Natural killer cell (primary cell): Measurements from ENCODE around the gene AXIN1. TPM values are rescaled to one million over a fixed set of nuclear protein-coding genes. Genes with fewer than 3 reads are reported as not detected.

Source experiments
- ATAC-seq, 3 donors: fragments of 150-1000 bp in 2 of 3; fragments of 200-7000 bp in 1 of 3; cut with Tn5 transposase; 1 replicate in 1 of 3; 2 replicates in 2 of 3; pipeline ENCODE4 v1.10.0; 2021; ENCODE audit warnings: mild to moderate bottlenecking in 2 of 3, moderate library complexity in 2 of 3
- DNase-seq, 2 donors: peaks; one replicate each; pipeline versions ENCODE4 v3.0.0 to v3.0.0-alpha.2; 2013 to 2021; ENCODE audit warnings: mixed read lengths in 1 of 2
- H3K27ac ChIP-seq: one replicate; pipeline ENCODE4 v1.5.1; 2013; ENCODE audit warnings: mild to moderate bottlenecking, low read length
- H3K27me3 ChIP-seq: one replicate; pipeline ENCODE4 v1.6.1; 2013; ENCODE audit warnings: low read length; ENCODE audit not compliant: control insufficient read depth, insufficient read depth
- H3K36me3 ChIP-seq: one replicate; pipeline ENCODE4 v1.6.1; 2013; ENCODE audit warnings: low read length; ENCODE audit not compliant: control insufficient read depth, insufficient read depth
- H3K4me1 ChIP-seq: one replicate; pipeline ENCODE4 v1.6.1; 2013; ENCODE audit warnings: low read length; ENCODE audit not compliant: control insufficient read depth, insufficient read depth
- H3K4me3 ChIP-seq: one replicate; pipeline ENCODE4 v1.5.1; 2013; ENCODE audit warnings: low read length
- H3K9me3 ChIP-seq: one replicate; pipeline ENCODE4 v1.6.1; 2013; ENCODE audit warnings: low read length; ENCODE audit not compliant: control insufficient read depth, insufficient read depth
- H3K27ac Mint-ChIP-seq, 2 donors: one replicate each; pipeline ENCODE4 v1.8.0; 2022; ENCODE audit warnings: mild to moderate bottlenecking in 2 of 2, mixed read lengths in 2 of 2, moderate library complexity in 1 of 2
- H3K27me3 Mint-ChIP-seq, 2 donors: one replicate each; pipeline ENCODE4 v1.8.0; 2022; ENCODE audit warnings: low read depth in 2 of 2, mixed read lengths in 2 of 2
- H3K36me3 Mint-ChIP-seq: one replicate; pipeline ENCODE4 v1.8.0; 2022; ENCODE audit warnings: mixed read lengths
- H3K4me1 Mint-ChIP-seq, 2 donors: one replicate each; pipeline ENCODE4 v1.8.0; 2022; ENCODE audit warnings: mixed read lengths in 2 of 2
- H3K4me3 Mint-ChIP-seq: one replicate; pipeline ENCODE4 v1.8.0; 2022; ENCODE audit warnings: mild to moderate bottlenecking, moderate library complexity, mixed read lengths
- H3K9me3 Mint-ChIP-seq, 2 donors: one replicate each; pipeline ENCODE4 v1.8.0; 2022; ENCODE audit warnings: mixed read lengths in 2 of 2
- CTCF ChIP-seq: fragments of 200-600 bp; IDR thresholded peaks from one replicate; pipeline ENCODE4 v1.8.0; 2022; ENCODE audit warnings: antibody characterized with exemption
- WGBS: methylation state at CpG from one replicate; pipeline ENCODE4 v1.1.7; 2013; ENCODE audit warnings: missing lambda C conversion rate; ENCODE audit not compliant: insufficient coverage; 5-methylcytosine and 5-hydroxymethylcytosine counted together
- intact Hi-C: fragments of 100-400 bp; cut with micrococcal nuclease; formaldehyde crosslinking; loops from one replicate; pipeline ENCODE4 v1.14.2; 2022
- total RNA-seq, 4 donors: library from RNA; stranded (reverse); fragments of 120-200 nt in 1 of 4; gene quantifications; one replicate each; pipeline versions ENCODE4 v1.2.3 to v1.2.4, GENCODE V29; 2013 to 2022

AXIN1 gene
- total RNA-seq, 3 donors from 2014 or later (not counting 1 experiment from before 2014, with no cell fraction given): 100 to 122 (median 106) TPM

DNA sequence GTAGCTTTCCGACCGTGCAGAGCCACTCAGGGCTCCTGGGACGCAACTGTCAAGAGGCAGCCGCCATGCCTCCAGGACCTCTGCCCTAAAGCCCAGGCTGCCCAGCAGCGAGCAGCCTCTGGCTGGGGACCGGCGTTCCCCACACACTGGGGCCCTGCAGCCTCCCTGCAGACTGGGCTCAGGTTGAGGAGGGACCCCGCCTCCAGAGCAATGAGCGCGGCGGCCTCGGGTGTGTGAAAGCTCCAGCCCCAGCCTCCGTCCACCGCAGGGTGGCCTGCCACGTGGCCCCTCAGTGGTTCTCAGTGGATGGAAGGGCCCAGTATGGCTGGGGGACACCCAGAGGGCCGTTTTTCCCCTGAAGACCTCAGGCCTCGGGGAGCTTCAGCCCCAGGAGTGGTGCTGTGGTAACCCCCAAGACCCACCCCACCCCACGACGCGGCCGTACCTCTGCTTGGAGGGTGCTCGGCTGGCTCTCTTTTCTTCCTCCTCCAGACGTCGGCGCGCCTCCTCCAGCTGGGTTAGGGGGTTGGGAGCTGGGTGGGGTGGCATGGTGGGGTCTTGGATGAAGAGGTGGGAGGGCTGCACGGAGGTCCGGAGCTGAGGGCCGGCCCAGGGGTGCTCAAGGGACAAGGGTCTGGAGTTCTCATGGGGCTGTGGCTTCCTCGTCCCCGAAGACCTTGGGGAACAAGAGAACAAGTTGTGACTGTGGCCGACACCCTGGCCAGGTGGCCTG lies 59.3 kb downstream of the AXIN1 start:
- Mint-ChIP-seq H3K4me1 (peaks cover 7 to 12% of the 10 kb centered on the region in 2 donors), H3K27ac (no peak overlapping the region), H3K36me3 (no peaks in the 10 kb centered on the region), H3K27me3 (no peaks in the 10 kb centered on the region), H3K9me3 (no peaks in the 10 kb centered on the region), H3K4me3 (no peak overlapping the region)
- ATAC-seq (no peak), DNase-seq (no peak)
- Histone ChIP-seq H3K4me3 (no peak overlapping the region), H3K9me3 (no peaks in the 10 kb centered on the region), H3K36me3 (peaks cover 72% of the 10 kb centered on the region), H3K27ac (no peak overlapping the region), H3K27me3 (no peaks in the 10 kb centered on the region), H3K4me1 (peaks cover 3% of the 10 kb centered on the region)
- no peak for TF ChIP-seq CTCF
- intact Hi-C loops: no loop called here
- 93% methylated on average over 24 of the region's 32 CpGs for WGBS

DNA sequence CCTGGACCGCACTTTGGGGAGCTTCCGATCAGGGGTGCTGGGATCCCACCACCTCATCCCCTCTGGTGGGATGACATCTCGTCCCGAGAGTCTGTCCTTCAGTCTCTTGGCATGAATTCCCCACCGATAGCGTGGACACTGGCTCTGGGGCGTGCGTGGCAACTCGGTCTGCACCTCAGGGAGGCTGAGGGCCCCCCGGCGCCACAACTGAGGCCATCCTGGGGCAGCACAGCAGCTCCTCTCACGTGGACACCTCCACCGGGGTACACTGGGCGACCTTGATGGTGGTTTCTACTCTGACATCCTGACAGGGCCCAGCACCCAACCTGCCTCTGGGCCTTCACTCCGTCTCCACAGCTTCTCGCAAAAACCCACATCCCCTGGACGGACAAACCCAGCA lies 61.0 kb downstream of the AXIN1 start:
- Mint-ChIP-seq H3K4me1 (peaks cover 7 to 12% of the 10 kb centered on the region in 2 donors), H3K27ac (no peak overlapping the region), H3K36me3 (no peaks in the 10 kb centered on the region), H3K9me3 (no peaks in the 10 kb centered on the region), H3K27me3 (no peaks in the 10 kb centered on the region), H3K4me3 (no peak overlapping the region)
- no peaks in the 10 kb centered on the region for H3K9me3 ChIP-seq
- H3K4me1 ChIP-seq: peaks cover 3% of the 10 kb centered on the region
- H3K36me3 ChIP-seq: peaks cover 74% of the 10 kb centered on the region
- TF ChIP-seq CTCF: no peak
- no peaks in the 10 kb centered on the region for H3K27me3 ChIP-seq
- no peak overlapping the region for H3K4me3 ChIP-seq
- H3K27ac ChIP-seq: no peak overlapping the region
- 85% methylated on average over 17 of the region's 17 CpGs for WGBS
- DNase-seq: no peak
- no peak for ATAC-seq
- intact Hi-C loops: no loop called here

DNA sequence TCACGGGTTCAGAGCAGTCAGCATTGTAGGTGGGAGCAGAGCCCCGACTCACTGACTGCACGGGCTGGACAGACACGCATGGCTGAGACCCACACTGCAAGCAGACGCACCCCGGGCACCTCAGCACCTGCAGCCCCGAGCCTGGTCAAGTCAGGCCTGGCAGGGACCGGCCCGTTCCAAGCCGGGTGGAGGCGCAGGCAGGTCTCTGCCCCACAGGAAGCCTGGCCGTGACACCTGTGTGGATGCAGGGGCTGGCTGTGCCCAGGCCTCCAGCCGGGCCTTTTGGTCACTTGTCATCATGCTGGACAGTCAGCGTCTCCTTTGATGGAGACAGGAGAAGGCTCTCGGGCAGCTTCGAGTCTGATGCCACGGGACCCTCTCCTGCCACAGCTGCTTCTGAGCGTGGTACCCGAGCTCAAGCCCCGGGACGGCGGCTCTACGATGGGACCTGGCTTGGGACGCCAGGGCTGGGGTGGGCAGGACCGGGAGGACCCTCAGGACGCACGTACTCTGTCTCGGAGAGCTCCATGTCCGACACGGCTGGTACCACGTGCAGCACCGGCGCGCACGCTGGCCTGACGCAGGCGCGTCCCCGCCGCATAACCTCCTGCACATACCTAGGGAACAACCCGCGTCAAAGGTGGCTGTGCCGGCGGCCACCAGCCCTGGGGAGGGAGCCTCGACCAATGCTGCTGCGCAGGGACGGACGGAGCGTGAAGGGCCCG lies 61.7 kb downstream of the AXIN1 start:
- ATAC-seq: no peak
- H3K4me1 ChIP-seq: peaks cover 3% of the 10 kb centered on the region
- DNase-seq: no peak
- no peak for TF ChIP-seq CTCF
- no peaks in the 10 kb centered on the region for H3K9me3 Mint-ChIP-seq
- no peaks in the 10 kb centered on the region for H3K36me3 Mint-ChIP-seq
- H3K4me1 Mint-ChIP-seq: peaks cover 7 to 12% of the 10 kb centered on the region in 2 donors
- no peaks in the 10 kb centered on the region for H3K27me3 Mint-ChIP-seq
- H3K36me3 ChIP-seq: peaks cover 75% of the 10 kb centered on the region
- no peak overlapping the region for H3K27ac Mint-ChIP-seq
- H3K27ac ChIP-seq: no peak overlapping the region
- H3K27me3 ChIP-seq: no peaks in the 10 kb centered on the region
- intact Hi-C loops: no loop called here
- no peak overlapping the region for H3K4me3 Mint-ChIP-seq
- H3K9me3 ChIP-seq: no peaks in the 10 kb centered on the region
- 96% methylated on average over 50 of the region's 50 CpGs for WGBS
- H3K4me3 ChIP-seq: no peak overlapping the region
